ENCODE data around the gene ARFIP1. TPM values are rescaled to one million over a fixed set of nuclear protein-coding genes. Genes with fewer than 3 reads are reported as not detected.
"Not testable (repeated sequence)": the region's sequence is repeated elsewhere in the genome, so short reads cannot be mapped to it uniquely, and the experiment has no call there.

Gene ARFIP1
- total RNA-seq, result 1 to 10 TPM; 5.0 to 5.1 TPM

GRCh38 chr4:152779513-152780266 lies at the start of gene ARFIP1, which contains the start of gene TIGD4:
TSS of gene ARFIP1 (plus strand) at chr4:152779954. CDS start at chr4:152829634, 49,680 bp downstream.
TSS of gene TIGD4 (minus strand) at chr4:152779730. CDS start at chr4:152771004, 8,726 bp downstream.
- Mint-ChIP-seq H3K36me3 (ENCODE audit: low read depth) (no peaks in the 10 kb centered on the region), H3K9me3 (no peaks in the 10 kb centered on the region), H3K27me3 (ENCODE audit: low read depth) (peaks cover 4% of the 10 kb centered on the region), H3K27ac (peak within 1 kb of the TSS; percentile 75), H3K4me1 (ENCODE audit: low read depth) (peaks cover 23% of the 10 kb centered on the region), H3K4me3 (peak within 1 kb of the TSS; percentile 91)
- CTCF ChIA-PET, result interaction anchor here (0.9 to 2.6 kb wide), 12 partner anchors 9 to 370 kb away, joined by 3 to 7 read pairs (median 4); partner anchors contain the start of gene FBXW7
- peak; percentile 97 for DNase-seq
- intact Hi-C loops (cut with micrococcal nuclease), result loop anchor here (1.0 to 10.0 kb wide), 8 partner anchors 99 to 1685 kb away; partner anchors contain the start of genes FBXW7, FHIP1A and RPS3A

GRCh38 chr4:152731997-152732396 lies 47.8 kb upstream of the ARFIP1 start:
- Mint-ChIP-seq H3K27me3 (ENCODE audit: low read depth) (peaks cover 3% of the 10 kb centered on the region), H3K9me3 (no peaks in the 10 kb centered on the region), H3K4me1 (ENCODE audit: low read depth) (no peaks in the 10 kb centered on the region), H3K27ac (no peak overlapping the region), H3K36me3 (ENCODE audit: low read depth) (no peaks in the 10 kb centered on the region), H3K4me3 (no peak overlapping the region)
- CTCF ChIA-PET, result no interaction called here
- intact Hi-C loops (cut with micrococcal nuclease), result no loop called here
- DNase-seq, result no peak

- DNase-seq, result no peak
- Mint-ChIP-seq H3K4me1 (ENCODE audit: low read depth) (no peaks in the 10 kb centered on the region), H3K9me3 (no peaks in the 10 kb centered on the region), H3K36me3 (ENCODE audit: low read depth) (no peaks in the 10 kb centered on the region), H3K27me3 (ENCODE audit: low read depth) (peaks cover 3% of the 10 kb centered on the region), H3K4me3 (no peak overlapping the region), H3K27ac (no peak overlapping the region)
- intact Hi-C loops (cut with micrococcal nuclease), result loop anchor here (2.0 kb wide), 2 partner anchors 49 to 93 kb away; no protein-coding TSS in a partner anchor
- CTCF ChIA-PET, result interaction anchor here (0.6 to 2.4 kb wide), 7 partner anchors 57 to 235 kb away, joined by 3 to 17 read pairs (median 5); no protein-coding TSS in a partner anchor
Measured at GRCh38 chr4:152734015-152734698, 45.6 kb upstream of the ARFIP1 start.

DNA sequence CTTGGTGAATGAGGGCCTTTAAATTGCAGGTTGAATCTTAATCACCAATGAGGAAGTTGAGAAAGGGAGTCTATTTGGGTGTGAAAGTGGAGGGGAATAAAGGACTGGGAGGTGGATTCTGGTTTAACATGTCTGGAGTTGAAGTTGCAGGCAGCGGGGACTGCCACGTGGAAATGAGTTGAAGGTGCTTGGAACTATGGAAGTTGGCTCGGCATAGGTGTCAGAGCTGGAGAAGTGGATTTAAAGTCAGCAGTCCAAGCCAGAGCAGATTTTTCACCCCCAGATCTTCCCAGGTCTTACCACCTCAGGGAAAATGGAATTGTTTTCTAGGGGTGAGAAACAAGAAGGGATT lies 45.1 kb upstream of the ARFIP1 start:
- DNase-seq, result no peak
- intact Hi-C loops (cut with micrococcal nuclease), result loop anchor here (1.0 to 2.0 kb wide), 5 partner anchors 50 to 326 kb away; no protein-coding TSS in a partner anchor
- Mint-ChIP-seq H3K27ac (no peak overlapping the region), H3K4me3 (no peak overlapping the region), H3K36me3 (ENCODE audit: low read depth) (no peaks in the 10 kb centered on the region), H3K9me3 (no peaks in the 10 kb centered on the region), H3K4me1 (ENCODE audit: low read depth) (no peaks in the 10 kb centered on the region), H3K27me3 (ENCODE audit: low read depth) (peaks cover 3% of the 10 kb centered on the region)
- CTCF ChIA-PET, result interaction anchor here (1.1 to 2.5 kb wide), 5 partner anchors 58 to 326 kb away, joined by 3 to 17 read pairs (median 8); no protein-coding TSS in a partner anchor

GRCh38 chr4:152735396-152735859 lies 44.3 kb upstream of the ARFIP1 start:
- H3K27me3 Mint-ChIP-seq (ENCODE audit: low read depth), result peaks cover 3% of the 10 kb centered on the region
- H3K9me3 Mint-ChIP-seq, result no peaks in the 10 kb centered on the region
- H3K36me3 Mint-ChIP-seq (ENCODE audit: low read depth), result no peaks in the 10 kb centered on the region
- intact Hi-C loops (cut with micrococcal nuclease), result loop anchor here (1.0 to 2.0 kb wide), 5 partner anchors 51 to 327 kb away; no protein-coding TSS in a partner anchor
- CTCF ChIA-PET, result interaction anchor here (0.7 to 2.5 kb wide), 9 partner anchors 59 to 568 kb away, joined by 3 to 17 read pairs (median 4); no protein-coding TSS in a partner anchor
- H3K27ac Mint-ChIP-seq, result no peak overlapping the region
- H3K4me3 Mint-ChIP-seq, result no peak overlapping the region
- no peak for DNase-seq
- no peaks in the 10 kb centered on the region for H3K4me1 Mint-ChIP-seq (ENCODE audit: low read depth)

- Mint-ChIP-seq H3K4me1 (ENCODE audit: low read depth) (no peaks in the 10 kb centered on the region), H3K27me3 (ENCODE audit: low read depth) (peaks cover 3% of the 10 kb centered on the region), H3K4me3 (no peak overlapping the region), H3K27ac (no peak overlapping the region), H3K9me3 (no peaks in the 10 kb centered on the region), H3K36me3 (ENCODE audit: low read depth) (no peaks in the 10 kb centered on the region)
- intact Hi-C loops (cut with micrococcal nuclease), result loop anchor here (1.0 to 2.0 kb wide), 5 partner anchors 51 to 328 kb away; no protein-coding TSS in a partner anchor
- DNase-seq, result no peak
- CTCF ChIA-PET, result interaction anchor here (0.7 to 2.5 kb wide), 7 partner anchors 59 to 567 kb away, joined by 3 to 17 read pairs (median 4); no protein-coding TSS in a partner anchor
Measured at GRCh38 chr4:152735906-152736305, 43.8 kb upstream of the ARFIP1 start.

GRCh38 chr4:152738827-152739226 lies 40.9 kb upstream of the ARFIP1 start:
- Mint-ChIP-seq H3K4me1 (ENCODE audit: low read depth) (no peaks in the 10 kb centered on the region), H3K27me3 (ENCODE audit: low read depth) (peaks cover 3% of the 10 kb centered on the region), H3K9me3 (no peaks in the 10 kb centered on the region), H3K36me3 (ENCODE audit: low read depth) (no peaks in the 10 kb centered on the region), H3K4me3 (no peak overlapping the region), H3K27ac (no peak overlapping the region)
- CTCF ChIA-PET, result interaction anchor here (0.9 to 1.2 kb wide), 3 partner anchors 14 to 389 kb away, joined by 3 to 4 read pairs (median 3); no protein-coding TSS in a partner anchor
- intact Hi-C loops (cut with micrococcal nuclease), result no loop called here
- DNase-seq, result no peak

GRCh38 chr4:152747444-152747843 lies 32.3 kb upstream of the ARFIP1 start:
- H3K4me1 Mint-ChIP-seq (ENCODE audit: low read depth), result no peaks in the 10 kb centered on the region
- peaks cover 3% of the 10 kb centered on the region for H3K9me3 Mint-ChIP-seq
- H3K4me3 Mint-ChIP-seq, result no peak overlapping the region
- H3K36me3 Mint-ChIP-seq (ENCODE audit: low read depth), result no peaks in the 10 kb centered on the region
- intact Hi-C loops (cut with micrococcal nuclease), result no loop called here
- CTCF ChIA-PET, result no interaction called here
- H3K27me3 Mint-ChIP-seq (ENCODE audit: low read depth), result peaks cover 2% of the 10 kb centered on the region
- DNase-seq, result no peak
- no peak overlapping the region for H3K27ac Mint-ChIP-seq

- intact Hi-C loops (cut with micrococcal nuclease), result no loop called here
- no peak overlapping the region for H3K4me3 Mint-ChIP-seq
- no peak overlapping the region for H3K27ac Mint-ChIP-seq
- H3K27me3 Mint-ChIP-seq (ENCODE audit: low read depth), result peaks cover 2% of the 10 kb centered on the region
- DNase-seq, result no peak
- no peaks in the 10 kb centered on the region for H3K4me1 Mint-ChIP-seq (ENCODE audit: low read depth)
- H3K36me3 Mint-ChIP-seq (ENCODE audit: low read depth), result no peaks in the 10 kb centered on the region
- peaks cover 3% of the 10 kb centered on the region for H3K9me3 Mint-ChIP-seq
- CTCF ChIA-PET, result no interaction called here
Measured at GRCh38 chr4:152748619-152749018, 31.1 kb upstream of the ARFIP1 start.

DNA sequence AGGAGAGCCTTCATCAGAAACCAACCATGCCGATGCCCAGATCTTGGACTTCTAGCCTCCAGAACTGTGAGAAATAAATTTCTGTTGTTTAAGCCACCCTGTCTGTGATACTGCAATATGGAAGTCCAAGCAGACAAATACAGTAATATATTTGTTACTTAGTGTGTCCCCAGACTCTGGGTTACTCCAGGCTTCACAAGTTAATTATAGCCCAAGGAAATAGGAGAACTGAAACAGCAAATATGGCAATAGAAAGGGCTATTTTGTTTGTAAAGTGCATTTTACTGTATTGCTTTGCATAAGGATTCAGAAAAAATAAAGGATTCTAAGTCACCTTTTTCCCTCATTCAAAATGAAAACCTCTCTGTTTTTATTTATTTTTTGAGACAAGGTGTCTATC lies 16.0 kb upstream of the ARFIP1 start:
- peaks cover 6% of the 10 kb centered on the region for H3K27me3 Mint-ChIP-seq (ENCODE audit: low read depth)
- no peaks in the 10 kb centered on the region for H3K9me3 Mint-ChIP-seq
- H3K36me3 Mint-ChIP-seq (ENCODE audit: low read depth), result no peaks in the 10 kb centered on the region
- no peak for DNase-seq
- H3K4me1 Mint-ChIP-seq (ENCODE audit: low read depth), result no peaks in the 10 kb centered on the region
- CTCF ChIA-PET, result interaction anchor here (0.7 kb wide), 1 partner anchor 183 kb away, joined by 3 read pairs; no protein-coding TSS in a partner anchor
- no peak overlapping the region for H3K4me3 Mint-ChIP-seq
- intact Hi-C loops (cut with micrococcal nuclease), result no loop called here
- H3K27ac Mint-ChIP-seq, result no peak overlapping the region

DNA sequence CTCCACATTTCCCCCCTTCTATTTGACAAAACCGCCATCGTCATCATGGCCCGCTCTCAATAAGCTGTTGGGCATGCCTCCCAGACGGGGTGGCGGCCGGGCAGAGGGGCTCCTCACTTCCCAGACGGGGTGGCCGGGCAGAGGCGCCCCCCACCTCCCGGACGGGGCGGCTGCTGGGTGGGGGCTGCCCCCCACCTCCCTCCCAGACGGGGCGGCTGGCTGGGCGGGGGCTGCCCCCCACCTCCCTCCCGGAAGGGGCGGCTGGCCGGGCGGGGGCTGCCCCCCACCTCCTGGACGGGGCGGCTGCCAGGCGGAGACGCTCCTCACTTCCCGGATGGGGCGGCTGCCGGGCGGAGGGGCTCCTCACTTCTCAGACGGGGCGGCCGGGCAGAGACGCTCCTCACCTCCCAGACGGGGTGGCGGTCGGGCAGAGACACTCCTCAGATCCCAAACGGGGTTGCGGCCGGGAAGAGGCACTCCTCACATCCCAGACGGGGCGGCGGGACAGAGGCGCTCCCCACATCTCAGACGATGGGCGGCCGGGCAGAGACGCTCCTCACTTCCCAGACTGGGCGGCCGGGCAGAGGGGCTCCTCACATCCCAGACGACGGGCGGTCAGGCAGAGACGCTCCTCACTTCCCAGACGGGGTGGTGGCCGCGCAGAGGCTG lies 14.6 kb upstream of the ARFIP1 start:
- H3K36me3 Mint-ChIP-seq (ENCODE audit: low read depth); H3K9me3 Mint-ChIP-seq; DNase-seq; H3K4me1 Mint-ChIP-seq (ENCODE audit: low read depth); H3K4me3 Mint-ChIP-seq; CTCF ChIA-PET; H3K27ac Mint-ChIP-seq; H3K27me3 Mint-ChIP-seq (ENCODE audit: low read depth): not testable (repeated sequence)
- intact Hi-C loops (cut with micrococcal nuclease), result loop anchor here (5.0 kb wide), 1 partner anchor 58 kb away; no protein-coding TSS in a partner anchor
